Astrocyte (in vitro differentiated cells and primary cell): ENCODE data around the gene SEC31A. TPM values are rescaled to one million over a fixed set of nuclear protein-coding genes. Genes with fewer than 3 reads are reported as not detected.

Experiments used
- DNase-seq: peaks from one replicate; pipeline ENCODE4 v3.0.0-alpha.2; 2010; ENCODE audit warnings: low read depth
- FAIRE-seq: peaks from 2 replicates; lab custom pipeline; 2011; peaks lifted over from hg19 to GRCh38; lab: Jason Lieb, UNC
- H2AFZ ChIP-seq: 2 replicates; pipeline ENCODE4 v1.6.0; 2012; ENCODE audit warnings: low read depth, low read length, inconsistent platforms
- H3K27ac ChIP-seq: 2 replicates; pipeline ENCODE4 v1.5.1; 2011; ENCODE audit warnings: low read depth, low read length, inconsistent platforms
- H3K27me3 ChIP-seq: 2 replicates; pipeline ENCODE4 v1.6.0; 2011; ENCODE audit warnings: low read length, inconsistent platforms; ENCODE audit not compliant: insufficient read depth
- H3K36me3 ChIP-seq: 2 replicates; pipeline ENCODE4 v1.5.1; 2011; ENCODE audit warnings: low read length, inconsistent platforms; ENCODE audit not compliant: insufficient read depth
- H3K4me1 ChIP-seq: 2 replicates; pipeline ENCODE4 v1.5.1; 2011; ENCODE audit warnings: low read length, inconsistent platforms; ENCODE audit not compliant: insufficient read depth
- H3K4me2 ChIP-seq: 2 replicates; pipeline ENCODE4 v1.6.0; 2012; ENCODE audit warnings: low read length, inconsistent platforms
- H3K4me3 ChIP-seq: 2 replicates; pipeline ENCODE4 v1.5.1; 2011; ENCODE audit warnings: low read depth, mild to moderate bottlenecking, low read length, inconsistent platforms; ENCODE audit not compliant: insufficient read depth
- H3K79me2 ChIP-seq: 2 replicates; pipeline ENCODE4 v1.6.0; 2012; ENCODE audit warnings: mild to moderate bottlenecking, low read length, inconsistent platforms; ENCODE audit not compliant: insufficient read depth
- H3K9ac ChIP-seq: 2 replicates; pipeline ENCODE4 v1.6.0; 2012; ENCODE audit warnings: mild to moderate bottlenecking, low read length, inconsistent platforms
- H3K9me3 ChIP-seq: 2 replicates; pipeline ENCODE4 v1.5.1; 2012; ENCODE audit warnings: low read depth, mild to moderate bottlenecking, low read length, inconsistent platforms; ENCODE audit not compliant: insufficient read depth
- H4K20me1 ChIP-seq: 2 replicates; pipeline ENCODE4 v1.6.0; 2012; ENCODE audit warnings: low read length, inconsistent platforms; ENCODE audit not compliant: insufficient read depth
- H3K27ac Mint-ChIP-seq: one replicate; pipeline ENCODE4 v1.8.0; 2021; ENCODE audit warnings: mild to moderate bottlenecking, mixed read lengths; ENCODE audit not compliant: unreplicated experiment
- H3K27me3 Mint-ChIP-seq: one replicate; pipeline ENCODE4 v1.8.0; 2021; ENCODE audit warnings: low read depth, mixed read lengths; ENCODE audit not compliant: unreplicated experiment
- H3K36me3 Mint-ChIP-seq: one replicate; pipeline ENCODE4 v1.8.0; 2021; ENCODE audit warnings: low read depth, mixed read lengths; ENCODE audit not compliant: unreplicated experiment
- H3K4me1 Mint-ChIP-seq: one replicate; pipeline ENCODE4 v1.8.0; 2021; ENCODE audit warnings: low read depth, mixed read lengths; ENCODE audit not compliant: unreplicated experiment
- H3K4me3 Mint-ChIP-seq: one replicate; pipeline ENCODE4 v1.8.0; 2021; ENCODE audit warnings: mild to moderate bottlenecking, moderate library complexity, mixed read lengths; ENCODE audit not compliant: unreplicated experiment
- H3K9me3 Mint-ChIP-seq: one replicate; pipeline ENCODE4 v1.8.0; 2021; ENCODE audit warnings: mild to moderate bottlenecking, mixed read lengths; ENCODE audit not compliant: unreplicated experiment
- CTCF ChIP-seq: IDR thresholded peaks from 2 replicates; pipeline ENCODE4 v1.5.1; 2011; ENCODE audit warnings: low read depth, mild to moderate bottlenecking, inconsistent platforms, low read length, moderate library complexity; ENCODE audit not compliant: insufficient read depth
- EZH2 ChIP-seq: IDR thresholded peaks from 2 replicates; pipeline ENCODE4 v1.6.1; 2012; ENCODE audit warnings: mild to moderate bottlenecking, low read length, inconsistent platforms; ENCODE audit not compliant: insufficient read depth
- total RNA-seq: library from RNA; stranded (reverse); gene quantifications from 2 replicates; pipeline ENCODE4 v1.2.1, GENCODE V29; 2021

SEC31A gene
- total RNA-seq, 1 donor from 2014 or later, result 471 TPM

DNA sequence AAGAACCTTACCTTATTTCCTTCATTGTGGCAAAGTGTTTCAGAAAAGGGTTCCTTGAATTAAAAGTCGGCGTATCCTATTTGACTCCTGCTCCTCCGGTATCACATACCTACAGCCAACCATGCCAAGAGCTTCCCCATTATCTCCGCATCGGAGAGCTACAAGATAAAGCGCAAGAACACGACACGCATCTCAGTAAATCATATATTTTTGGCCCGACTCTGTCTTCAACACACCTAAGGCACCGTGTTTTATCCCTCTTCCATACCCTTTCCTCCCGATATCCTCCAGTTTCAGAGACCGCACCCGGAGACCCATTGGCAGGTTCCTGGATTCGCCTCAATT lies 9.1 kb upstream of the SEC31A start:
- Histone ChIP-seq H3K9me3 (no peaks in the 10 kb centered on the region), H2AFZ (peak overlapping the region; percentile 11), H3K4me3 (peak overlapping the region; percentile 93), H3K4me2 (peak overlapping the region; percentile 93), H3K79me2 (peaks cover 61% of the 10 kb centered on the region), H3K27me3 (no peaks in the 10 kb centered on the region), H3K36me3 (peaks cover 3% of the 10 kb centered on the region), H4K20me1 (peaks cover 10% of the 10 kb centered on the region), H3K27ac (peak overlapping the region; percentile 99), H3K9ac (peak overlapping the region; percentile 97), H3K4me1 (peaks cover 14% of the 10 kb centered on the region)
- no peaks in the 10 kb centered on the region for H3K9me3 Mint-ChIP-seq
- FAIRE-seq (no peak), DNase-seq (no peak)
- no peaks in the 10 kb centered on the region for H3K27me3 Mint-ChIP-seq
- H3K27ac Mint-ChIP-seq, result no peak overlapping the region
- no peak overlapping the region for H3K4me3 Mint-ChIP-seq
- H3K4me1 Mint-ChIP-seq, result peaks cover 6% of the 10 kb centered on the region
- peaks cover under 1% of the 10 kb centered on the region for H3K36me3 Mint-ChIP-seq
- TF ChIP-seq EZH2, result no peak
- TF ChIP-seq CTCF, result no peak

- Histone ChIP-seq H3K9me3 (no peaks in the 10 kb centered on the region), H3K36me3 (peaks cover 3% of the 10 kb centered on the region), H3K27me3 (no peaks in the 10 kb centered on the region), H3K4me3 (peak overlapping the region; percentile 93), H3K9ac (peak overlapping the region; percentile 97), H3K4me1 (peaks cover 14% of the 10 kb centered on the region), H3K27ac (peak overlapping the region; percentile 99), H2AFZ (no peak overlapping the region), H3K4me2 (peak overlapping the region; percentile 93), H4K20me1 (peaks cover 10% of the 10 kb centered on the region), H3K79me2 (peaks cover 66% of the 10 kb centered on the region)
- Mint-ChIP-seq H3K36me3 (peaks cover 6% of the 10 kb centered on the region), H3K27ac (no peak overlapping the region), H3K4me3 (no peak overlapping the region), H3K4me1 (peaks cover 6% of the 10 kb centered on the region), H3K27me3 (no peaks in the 10 kb centered on the region), H3K9me3 (no peaks in the 10 kb centered on the region)
- FAIRE-seq, result no peak
- TF ChIP-seq CTCF (no peak), EZH2 (no peak)
- no peak for DNase-seq
Observed at GRCh38 chr4:82899374-82900065, 8.6 kb upstream of the SEC31A start.
